ENCODE results near the gene BIN1.

BIN1 gene, protein sequence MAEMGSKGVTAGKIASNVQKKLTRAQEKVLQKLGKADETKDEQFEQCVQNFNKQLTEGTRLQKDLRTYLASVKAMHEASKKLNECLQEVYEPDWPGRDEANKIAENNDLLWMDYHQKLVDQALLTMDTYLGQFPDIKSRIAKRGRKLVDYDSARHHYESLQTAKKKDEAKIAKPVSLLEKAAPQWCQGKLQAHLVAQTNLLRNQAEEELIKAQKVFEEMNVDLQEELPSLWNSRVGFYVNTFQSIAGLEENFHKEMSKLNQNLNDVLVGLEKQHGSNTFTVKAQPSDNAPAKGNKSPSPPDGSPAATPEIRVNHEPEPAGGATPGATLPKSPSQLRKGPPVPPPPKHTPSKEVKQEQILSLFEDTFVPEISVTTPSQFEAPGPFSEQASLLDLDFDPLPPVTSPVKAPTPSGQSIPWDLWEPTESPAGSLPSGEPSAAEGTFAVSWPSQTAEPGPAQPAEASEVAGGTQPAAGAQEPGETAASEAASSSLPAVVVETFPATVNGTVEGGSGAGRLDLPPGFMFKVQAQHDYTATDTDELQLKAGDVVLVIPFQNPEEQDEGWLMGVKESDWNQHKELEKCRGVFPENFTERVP

DNA sequence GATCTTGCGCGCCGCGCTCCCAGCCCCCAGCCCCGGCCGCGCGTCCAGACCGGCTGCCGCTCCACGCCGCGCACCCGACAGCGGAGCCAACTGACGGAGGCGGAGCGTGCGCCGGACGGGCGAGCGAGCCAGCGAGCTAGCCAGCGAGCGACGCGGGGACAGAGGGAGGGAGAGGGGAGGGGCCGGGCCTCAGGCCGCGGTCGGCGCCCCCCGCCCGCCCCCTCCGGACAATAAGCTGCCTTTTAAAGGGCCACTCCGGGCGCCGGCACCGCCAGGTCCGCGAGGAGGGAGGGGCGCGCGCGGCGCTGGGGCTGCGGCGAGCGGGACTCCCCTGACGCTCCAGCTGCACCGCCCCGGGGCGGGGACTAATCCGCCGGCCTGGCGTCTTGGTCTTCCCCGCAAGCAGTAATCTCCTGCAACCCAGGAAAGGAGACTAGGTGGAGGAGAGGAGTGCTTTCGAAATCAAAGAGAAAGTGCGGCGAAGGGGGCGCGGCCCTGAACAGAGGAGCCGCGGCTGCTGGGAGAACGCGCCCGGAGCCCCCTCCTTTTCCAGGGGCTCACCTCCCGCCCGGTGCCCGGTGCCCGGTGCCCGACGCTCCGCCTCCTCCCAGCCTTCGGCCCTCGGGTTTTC lies at the start of gene BIN1:
Gene BIN1, minus strand, starts transcription at position 164 of the 631 bp plus-strand sequence. CDS start 211 bp downstream, outside the sequence.
- DNase-seq = peak; percentile 67

DNA sequence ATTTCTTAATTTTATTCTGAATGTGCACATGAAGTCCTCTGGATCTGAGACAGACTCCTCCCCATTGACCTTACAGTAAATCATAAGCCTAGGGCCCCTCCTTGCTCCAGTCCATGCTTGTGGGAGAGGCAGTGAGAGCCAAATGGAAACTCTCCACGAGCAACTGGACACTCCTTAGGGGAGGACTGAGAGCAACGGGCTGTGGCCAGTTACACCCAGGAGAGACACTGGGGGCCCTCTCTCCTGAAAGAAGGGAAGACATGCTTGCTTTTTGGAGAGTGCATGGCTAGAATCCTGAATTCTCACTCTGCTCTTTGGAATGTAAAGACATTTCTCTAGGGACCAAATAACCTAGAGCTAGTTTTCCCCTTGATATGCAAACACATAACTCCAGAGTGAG lies 49.0 kb upstream of the BIN1 start:
- no peak for DNase-seq

DNA sequence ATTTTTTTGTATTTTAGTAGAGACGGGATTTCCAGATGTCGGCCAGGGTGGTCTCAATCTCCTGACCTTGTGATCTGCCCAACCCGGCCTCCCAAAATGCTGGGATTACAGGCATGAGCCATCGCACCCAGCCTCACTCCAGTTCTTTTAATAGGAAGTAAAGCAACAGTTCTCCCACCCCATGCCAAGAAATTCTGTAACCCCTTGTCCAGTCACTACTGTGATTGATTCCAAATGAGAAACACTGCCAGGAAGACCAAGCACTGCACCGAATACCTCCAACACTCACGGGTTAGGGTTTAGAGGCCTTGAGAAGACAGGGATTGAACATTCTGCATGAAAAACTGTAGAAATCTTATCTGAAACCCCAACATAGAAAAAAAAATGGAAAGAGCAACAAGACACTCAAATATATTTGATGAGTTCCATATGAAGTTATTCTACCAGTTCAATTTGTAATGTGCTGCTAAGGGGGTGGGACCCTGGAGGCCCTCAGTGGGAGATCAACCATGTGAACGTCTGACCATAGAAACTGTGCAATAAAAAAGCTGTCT lies 48.2 kb upstream of the BIN1 start:
- DNase-seq = no peak

DNA sequence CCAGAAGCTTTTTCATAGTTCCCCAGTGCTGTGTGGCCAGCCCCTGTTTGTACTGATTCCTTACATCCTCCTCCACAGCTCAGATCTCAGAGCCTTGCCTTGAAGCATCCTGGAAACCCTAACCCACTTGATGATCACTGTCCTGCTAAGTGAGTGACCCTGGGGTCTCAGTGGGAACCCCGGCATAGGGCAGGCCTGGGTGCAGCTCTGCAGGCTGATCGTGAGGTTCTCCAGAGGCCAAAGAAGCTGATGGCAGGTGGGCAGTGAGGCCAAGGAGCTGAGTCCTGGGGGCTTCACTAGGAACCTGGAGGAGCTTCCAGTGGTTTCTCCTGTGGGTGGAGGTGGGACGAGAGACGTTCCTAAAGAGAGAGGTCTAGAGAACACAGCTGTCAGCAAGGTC lies 47.4 kb upstream of the BIN1 start:
- DNase-seq = no peak

DNA sequence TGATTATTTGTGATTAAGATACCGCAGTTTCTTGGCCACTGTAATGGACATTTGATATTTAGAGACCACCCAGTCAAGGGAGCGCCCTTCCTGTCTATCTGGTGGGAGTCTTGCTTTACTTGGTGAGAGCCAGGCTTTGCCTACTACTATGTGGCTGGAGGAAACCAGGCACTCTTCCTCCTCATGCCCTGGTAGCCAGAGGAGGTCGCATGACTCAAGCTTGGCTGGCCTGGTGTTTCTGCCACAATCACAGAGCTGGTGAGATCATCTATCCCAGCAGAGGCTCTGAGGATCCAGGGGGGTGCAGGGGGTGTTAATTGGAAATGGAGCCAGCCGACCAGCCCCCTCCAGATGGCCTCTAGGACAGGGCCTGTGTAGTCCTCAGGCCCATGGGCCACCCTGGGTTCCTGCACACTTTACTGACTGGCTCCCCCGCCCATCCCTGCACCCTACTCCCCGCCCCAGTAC lies 46.8 kb upstream of the BIN1 start:
- DNase-seq = no peak

DNA sequence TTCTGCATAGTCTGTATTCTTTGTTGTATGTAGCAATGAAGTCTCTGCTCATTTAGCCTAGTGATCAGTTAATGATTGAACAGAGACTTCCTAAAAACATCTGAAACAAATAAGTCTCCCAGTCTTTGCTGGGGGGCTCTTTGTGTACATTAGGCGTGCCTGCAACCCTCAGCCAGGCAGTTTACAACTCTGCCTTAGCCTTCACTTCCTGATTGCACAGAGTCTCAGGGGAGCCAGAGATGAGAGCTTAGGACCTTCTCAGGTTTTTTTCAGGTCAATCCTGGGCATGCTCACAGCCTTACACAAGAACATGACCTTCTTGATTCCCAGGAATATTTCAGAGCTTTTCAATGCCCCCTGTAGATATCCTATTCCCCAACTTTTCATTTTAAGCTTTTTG lies 44.0 kb upstream of the BIN1 start:
- DNase-seq = no peak

DNA sequence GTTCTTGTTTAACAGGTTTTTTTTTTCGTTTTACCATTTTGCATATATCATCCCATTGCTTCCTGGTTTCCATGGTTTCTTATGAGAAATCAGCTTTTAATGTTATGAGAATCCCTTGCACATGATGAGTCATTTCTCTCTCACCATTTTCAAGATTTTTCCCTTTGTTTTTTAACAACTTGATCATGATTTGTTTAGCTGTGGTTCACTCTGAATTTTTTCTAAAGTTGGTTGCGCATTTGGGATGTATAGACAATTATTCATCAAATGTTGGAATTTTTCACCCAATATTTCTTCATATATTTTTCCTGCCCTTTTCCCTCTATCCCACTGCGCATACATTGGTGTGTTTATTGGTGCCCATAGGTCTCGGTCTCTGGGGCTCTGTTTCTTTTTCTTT lies 42.4 kb upstream of the BIN1 start:
- DNase-seq = no peak

DNA sequence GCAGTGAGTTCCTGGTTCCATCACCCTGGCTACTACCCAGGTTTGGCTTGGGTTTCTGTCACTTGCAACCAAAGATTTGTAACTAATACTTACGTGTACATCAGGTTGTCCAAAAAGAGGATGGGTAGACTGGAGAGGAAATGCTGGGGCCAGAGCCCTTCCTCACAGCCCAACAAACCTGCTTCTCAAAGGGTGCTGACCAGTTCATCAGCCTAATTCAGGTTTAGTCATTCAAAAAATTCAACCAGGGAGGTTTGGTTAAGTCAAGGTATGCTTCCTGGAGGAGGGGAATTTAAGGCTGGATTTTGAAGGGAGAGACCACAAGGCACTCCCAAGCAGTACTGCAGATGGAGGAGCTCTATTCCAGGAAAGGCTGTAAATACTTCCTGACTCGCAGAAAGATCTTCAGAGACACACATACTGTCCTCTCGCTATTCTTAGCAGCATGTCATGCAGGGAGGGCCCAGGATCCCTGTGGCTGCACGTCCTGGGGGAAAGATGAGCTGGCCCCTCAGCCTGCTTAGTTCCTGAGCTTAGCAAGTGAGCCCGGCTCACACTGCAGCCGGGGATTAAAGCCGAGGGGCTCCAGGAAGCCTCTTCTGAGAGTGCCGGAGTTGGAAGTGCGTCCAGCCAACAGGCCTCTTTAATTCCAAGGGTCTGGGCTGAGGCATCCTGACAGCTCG lies 40.0 kb upstream of the BIN1 start:
- DNase-seq = no peak

DNA sequence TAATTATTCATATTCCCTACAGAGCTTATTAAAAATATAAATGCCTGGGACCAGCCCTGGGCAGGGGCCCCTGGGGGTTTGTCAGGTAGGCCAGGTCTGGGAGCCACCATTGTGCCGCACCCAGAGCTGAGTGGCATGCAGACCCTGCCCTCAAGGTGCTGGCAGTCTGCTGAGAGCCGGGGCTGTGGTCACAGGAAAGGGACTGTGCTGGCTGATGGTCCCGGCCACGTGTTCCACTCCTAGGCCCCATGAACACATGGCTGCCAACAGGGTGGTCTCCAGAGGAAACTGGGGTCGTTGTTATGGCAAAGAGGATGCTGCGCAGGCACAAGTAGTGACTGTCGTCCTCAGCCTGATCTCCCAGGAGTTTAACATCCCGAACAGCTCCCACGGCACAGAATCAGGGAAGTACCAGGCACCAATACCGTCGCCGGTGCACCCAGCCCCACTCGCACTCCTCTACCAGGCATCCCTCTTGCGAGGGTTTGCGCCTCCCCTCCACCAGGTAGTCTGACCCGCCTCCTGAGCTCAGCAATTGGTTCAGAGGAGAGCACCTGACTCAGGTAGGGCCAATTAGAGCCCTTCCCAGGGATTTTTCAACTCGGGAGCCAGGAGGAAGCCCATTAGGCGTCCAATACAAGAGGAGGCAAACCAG lies 39.2 kb upstream of the BIN1 start:
- DNase-seq = no peak

DNA sequence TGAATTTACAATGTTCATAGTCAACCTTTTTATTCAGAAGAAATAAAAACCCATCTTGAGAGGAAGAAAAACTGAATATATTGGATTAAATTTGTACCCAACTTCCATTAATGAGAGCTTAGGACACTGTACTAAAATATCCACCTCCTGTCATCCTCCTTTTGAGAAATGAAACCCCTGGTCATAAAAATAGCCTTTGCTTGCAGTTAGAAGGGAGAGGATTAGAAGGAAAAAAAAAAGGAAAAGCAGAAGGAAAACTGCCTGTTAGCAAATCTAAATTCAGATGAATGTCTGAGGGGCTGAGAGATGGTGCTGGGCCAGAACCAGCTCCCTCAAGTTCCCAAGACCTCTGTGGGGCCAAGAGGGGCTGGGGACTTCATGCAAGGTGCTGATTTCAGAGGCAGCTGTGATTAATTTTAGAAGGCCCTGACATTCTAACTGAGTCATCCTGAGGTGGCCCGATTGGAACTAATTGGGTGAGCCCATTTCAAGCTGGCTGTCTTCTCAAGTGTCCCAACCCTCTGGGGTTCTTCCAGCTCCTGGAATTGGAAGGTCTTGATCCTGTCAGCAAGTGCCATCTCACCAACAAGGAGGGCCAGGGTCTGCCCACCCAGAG lies 38.4 kb upstream of the BIN1 start:
- DNase-seq = no peak

DNA sequence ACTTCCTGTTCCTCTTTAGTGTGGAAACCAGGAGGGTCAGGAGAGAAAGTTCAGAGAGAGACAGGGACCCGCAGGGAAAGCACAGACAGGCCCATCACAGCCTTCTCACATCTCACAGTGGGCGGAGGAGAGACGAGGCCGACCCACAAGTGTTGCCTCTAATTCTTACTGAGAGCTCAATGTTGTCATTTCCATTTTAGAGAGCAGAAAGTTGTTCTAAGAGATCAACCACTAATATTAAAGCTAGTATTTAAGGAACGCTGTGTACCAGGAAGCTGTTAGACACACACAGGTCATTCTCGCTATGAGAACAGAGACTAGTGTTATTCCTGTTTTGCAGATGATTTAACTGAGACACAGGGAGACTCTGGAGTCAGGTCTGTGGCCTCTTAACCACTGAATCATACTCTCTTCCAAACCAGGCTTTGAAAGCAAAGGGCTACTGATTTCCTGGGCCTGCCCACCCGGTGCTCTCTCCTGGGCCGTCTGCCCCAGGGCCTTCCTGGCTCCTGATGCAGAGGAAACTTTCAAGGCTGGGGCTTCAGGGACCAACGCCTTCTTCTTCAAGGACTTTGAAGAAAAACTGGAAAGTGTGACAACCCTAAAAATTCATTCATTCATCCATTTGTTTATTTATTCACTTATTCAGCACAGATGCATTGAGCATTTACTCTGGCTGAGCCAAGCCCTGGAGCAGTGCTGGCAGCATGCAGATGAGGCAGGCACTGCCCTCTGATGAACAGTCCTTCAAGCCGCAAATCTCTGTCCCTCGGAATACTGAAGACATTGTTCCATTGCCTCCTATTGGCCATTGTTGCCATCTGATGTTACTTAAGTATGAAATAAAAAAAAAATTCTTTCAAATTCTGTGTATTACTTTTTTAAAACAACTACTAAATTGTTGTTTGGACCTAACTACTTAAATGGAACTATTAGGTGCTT lies 37.2 kb upstream of the BIN1 start:
- DNase-seq = no peak

DNA sequence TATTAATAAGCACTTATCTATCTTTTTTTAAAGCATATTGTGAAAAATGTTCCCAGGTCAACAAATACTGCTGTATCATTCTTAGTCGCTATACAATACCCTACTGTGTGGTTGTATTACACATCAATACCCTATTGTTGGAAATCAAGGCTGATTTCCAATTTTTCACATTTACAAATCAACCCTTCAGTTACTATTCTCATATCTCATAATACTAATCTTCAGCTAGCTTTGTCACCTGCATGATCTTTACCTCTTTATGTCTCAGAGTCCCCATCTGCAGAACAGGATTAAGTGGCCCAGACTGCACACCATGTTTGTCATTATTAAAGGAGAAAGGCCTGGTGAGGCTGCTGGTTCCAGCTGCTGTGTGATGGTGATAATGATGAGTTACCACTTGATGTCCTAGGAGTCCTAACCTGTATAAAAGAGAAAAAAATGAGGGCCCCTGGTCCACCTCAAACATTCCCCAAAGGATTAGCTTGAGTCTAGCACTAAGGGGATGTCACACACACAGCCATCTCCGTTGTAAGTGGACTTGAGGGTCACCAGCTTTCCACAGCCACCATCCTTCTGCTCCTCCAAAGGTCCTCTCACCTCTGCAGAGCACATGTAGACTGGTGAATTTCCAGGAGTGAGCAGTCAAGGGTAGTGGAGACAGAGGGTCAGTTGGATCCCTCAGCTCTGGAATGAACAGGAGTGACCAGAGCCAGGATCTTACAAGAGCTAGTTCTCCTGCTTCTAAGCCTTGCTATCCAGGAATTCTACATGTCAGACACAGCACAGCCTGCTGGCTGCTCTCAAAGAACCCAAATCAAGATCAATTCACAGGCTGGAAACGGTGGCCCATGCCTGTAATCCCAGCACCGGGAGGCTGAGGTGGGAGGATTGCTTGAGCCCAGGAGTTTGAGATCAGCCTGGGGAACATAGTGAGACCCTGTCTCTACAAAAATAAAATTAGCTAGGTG lies 36.0 kb upstream of the BIN1 start:
- DNase-seq = no peak

DNA sequence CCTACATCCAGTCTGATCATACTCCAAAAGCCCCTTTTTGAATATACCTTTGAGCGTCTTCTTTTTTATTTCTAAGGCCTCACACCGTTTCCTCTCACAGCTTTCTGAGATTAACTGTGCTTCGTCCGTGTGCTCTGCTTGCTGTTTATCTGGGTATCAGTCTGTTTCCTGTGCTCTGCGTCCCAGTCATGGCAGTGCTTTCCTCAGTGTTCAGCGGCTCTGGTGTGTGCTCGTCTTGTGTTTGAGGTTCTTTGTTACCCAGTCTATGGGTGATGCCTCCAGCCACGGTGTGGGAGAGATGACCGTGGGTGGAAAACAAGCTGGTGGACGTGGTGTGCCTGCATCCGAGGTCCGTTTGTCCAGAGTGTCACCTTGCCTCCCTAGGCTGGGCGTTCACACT lies 33.6 kb upstream of the BIN1 start:
- no peak for DNase-seq

DNA sequence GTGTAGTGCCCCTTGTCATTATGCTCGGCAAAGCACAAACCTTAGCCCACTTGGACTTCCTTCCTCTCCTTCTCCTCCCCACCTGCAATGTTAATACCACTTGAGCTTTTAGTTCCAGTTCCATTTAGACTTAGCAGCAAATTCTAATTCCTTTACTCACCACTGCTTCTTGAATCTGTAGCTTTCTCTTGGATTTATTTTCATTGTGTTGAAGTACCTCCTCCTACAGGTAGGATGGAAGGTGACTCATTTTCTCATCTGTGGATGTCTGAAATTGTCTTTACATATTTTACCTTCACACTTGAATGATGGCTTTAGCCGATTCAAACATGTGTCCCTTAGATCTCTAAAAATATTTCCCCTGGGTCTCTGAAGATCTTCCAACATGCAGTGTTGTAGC lies 32.8 kb upstream of the BIN1 start:
- DNase-seq = no peak

DNA sequence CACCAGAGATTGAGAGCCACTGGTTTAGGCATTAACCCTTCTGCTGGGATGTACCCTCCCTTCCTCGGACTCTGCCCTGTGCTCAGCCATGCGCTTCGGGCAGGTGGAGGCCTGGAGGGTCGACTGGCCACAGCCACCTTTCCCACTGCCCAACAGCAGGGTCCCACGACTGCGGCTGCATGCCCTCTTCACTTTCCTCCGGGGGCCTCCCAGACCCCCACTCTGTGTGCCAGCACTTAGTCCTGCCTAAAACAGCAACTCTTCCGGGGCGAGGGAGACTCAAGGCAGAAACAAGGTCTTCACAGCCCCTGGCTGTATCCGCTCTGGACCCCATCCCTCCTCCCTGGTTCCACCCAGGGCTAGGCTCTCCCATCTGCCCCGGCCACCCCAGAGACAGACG lies 31.3 kb upstream of the BIN1 start:
- no peak for DNase-seq

DNA sequence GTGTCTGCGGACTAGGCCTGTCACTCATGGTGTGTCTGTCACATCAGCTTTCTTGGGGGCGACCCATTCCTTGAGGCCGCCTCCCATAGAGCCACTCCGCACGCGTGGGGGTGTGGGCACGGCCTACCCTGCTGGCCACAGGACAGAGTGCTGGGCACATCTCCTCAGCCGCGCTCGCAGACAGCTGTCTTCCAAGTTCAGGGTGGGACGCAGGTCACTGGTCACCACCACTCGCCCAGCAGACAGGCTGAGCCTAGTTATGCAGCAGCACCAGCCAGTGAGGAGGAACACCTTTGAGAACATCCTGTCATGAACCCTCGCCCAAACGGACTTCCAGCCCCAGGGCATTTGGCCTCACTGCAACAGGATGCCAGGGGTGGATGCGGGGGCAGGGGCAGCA lies 30.8 kb upstream of the BIN1 start:
- DNase-seq = no peak

DNA sequence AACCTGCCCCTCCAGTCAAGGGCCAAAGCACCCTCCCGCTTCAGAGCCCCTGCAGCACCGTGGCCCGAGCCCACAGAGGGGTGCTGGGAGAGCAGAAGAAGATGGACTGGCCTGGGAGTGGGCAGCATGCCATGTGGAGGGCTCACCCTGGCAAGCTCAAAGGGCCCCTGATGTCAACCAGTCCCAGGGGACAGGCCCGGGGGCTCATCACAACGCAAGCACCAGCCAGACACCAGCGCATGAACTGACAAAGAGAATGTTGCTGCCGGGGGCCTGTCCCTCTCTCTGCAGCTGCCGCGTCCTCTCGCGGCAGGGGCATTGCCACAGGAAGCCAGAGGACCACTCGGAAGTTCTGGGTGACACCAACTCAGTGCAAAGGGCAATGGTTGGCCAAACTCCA lies 30.3 kb upstream of the BIN1 start:
- DNase-seq = no peak

DNA sequence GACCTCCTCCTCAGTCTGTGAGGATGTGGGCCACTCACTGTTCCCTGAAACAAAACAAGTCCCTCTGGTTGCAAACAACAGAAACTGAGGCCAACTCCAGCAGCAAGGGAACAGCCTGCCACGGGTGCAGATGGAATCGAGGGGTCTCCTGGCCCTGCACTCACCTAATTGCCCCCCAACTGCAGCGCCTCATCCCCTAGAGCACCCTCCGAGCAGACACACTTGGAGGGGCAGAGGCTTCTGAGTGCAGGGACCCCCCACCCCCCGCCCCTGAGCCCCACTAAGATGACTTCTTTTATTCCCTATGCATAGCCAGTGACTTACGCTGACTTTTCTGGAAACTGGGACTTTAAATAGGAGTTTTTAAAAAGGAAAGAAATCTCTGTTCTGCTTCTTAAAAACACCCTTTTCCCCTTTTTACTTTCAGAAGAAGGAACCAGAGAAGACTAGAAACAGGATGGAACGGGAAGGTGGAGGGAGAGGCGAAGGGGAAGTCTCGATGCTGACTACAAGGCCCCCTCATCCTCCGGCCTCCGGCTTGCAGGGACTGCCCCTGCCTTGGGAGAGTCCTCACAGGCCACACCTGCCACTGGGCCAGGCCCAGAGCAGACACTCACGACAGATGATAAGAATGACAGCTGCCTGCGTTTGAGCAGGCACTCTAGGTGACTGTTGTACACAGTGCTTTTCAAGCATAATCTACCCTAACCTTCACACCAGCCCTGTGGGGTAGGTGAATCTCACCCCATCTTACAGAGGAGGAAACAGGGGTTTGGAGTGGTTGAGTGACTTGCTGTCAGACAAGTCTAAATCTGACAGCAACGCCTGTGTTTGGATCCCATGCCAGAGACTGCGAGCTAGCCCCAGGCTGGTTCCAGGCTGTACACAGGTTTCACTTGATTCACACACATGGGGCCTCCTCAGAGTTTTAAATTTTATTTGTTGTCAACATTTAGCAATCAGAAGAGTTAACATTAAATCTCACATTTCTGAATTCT lies 28.2 kb upstream of the BIN1 start:
- DNase-seq = no peak

DNA sequence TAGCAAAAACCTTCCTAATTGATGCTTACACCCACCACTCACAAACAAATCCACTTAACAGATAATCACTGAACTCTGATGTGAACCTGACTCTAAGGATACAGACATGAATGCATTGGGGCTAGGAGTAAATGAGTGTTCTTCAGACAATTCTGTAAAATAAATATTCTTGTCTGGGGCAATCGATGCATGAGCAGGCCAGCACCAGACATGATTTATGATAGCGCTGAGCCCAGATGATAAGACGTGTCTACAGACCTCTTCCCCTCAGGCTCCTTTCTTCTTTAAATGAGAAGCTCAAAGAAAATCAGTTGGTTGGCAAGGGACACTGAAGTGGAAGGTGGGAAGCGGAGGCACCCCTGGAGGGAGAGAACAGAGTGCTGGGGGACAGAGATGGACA lies 27.3 kb upstream of the BIN1 start:
- DNase-seq = no peak
